ENCODE data around the gene NLGN2. TPM values are rescaled to one million over a fixed set of nuclear protein-coding genes. Genes with fewer than 3 reads are reported as not detected.

The NLGN2 gene
- total RNA-seq, 2 donors from 2014 or later: 4.5 to 21.7 TPM

DNA sequence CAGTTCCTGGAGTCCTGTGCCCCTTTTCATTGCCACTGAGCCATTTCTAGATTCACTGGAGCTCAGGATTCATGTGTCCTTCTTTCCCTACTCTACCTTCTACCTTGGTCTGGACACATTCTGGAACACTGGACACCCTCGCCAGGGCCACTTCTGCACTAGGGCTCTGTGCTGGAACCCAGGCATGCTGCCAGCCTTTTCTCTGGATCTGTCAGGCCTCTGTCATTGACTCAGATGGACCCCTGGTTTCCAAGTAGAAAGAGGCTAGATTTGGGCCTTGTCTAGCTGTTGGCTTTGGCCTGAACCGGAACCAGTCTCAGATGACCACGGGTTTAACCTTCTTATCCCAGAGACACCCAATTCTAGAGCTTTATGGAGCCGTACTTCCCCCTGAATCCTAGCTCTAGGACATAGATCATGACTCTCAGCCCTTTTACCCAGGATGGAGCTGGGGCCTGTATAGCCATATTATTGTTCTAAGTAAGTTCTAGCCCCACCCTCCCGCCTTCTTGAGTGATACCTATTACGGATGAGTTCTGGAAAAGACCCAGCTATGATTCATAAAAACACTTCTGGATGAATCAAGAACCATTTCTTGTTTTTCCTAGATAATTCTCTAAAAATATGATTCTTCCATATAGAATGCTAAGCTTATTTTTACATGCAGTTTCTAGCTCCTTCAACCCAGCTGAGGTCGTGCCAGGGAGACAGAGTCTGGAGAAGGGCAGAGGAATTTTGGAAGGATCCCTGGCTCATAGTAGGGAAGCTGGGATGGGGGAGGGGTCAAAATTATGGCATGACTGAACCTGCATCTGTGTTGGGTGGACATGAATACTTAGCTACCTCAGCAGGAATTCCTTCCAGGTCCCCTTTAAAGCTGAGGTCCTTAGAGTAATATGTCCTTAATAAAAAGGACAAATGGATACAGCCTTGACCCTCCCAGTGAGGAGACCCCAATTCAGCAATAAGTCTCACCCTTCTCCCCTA, 36.1 kb downstream of the NLGN2 start:
- H3K36me3 Mint-ChIP-seq (ENCODE audit: low read depth): peaks cover 22% of the 10 kb centered on the region
- peak overlapping the region; percentile 47 for H3K27ac Mint-ChIP-seq

GRCh38 chr17:7444682-7445618, 37.3 kb downstream of the NLGN2 start, which contains the start of gene CHRNB1:
Gene CHRNB1 (plus strand): TSS chr17:7445061. CDS start chr17:7445128, 67 bp downstream.
- Mint-ChIP-seq H3K9me3 (no peaks in the 10 kb centered on the region), H3K27me3 (peaks cover 51% of the 10 kb centered on the region), H3K27ac (no peak within 1 kb of the TSS)

More for the DNA sequence above, 36.1 kb downstream of the NLGN2 start:
- Mint-ChIP-seq H3K4me1 (peaks cover 13% of the 10 kb centered on the region), H3K27me3 (peaks cover 55% of the 10 kb centered on the region), H3K4me3 (peak overlapping the region; percentile 69), H3K9me3 (no peaks in the 10 kb centered on the region)
- ATAC-seq (replicated peaks): no peak

GRCh38 chr17:7445619-7445968, 37.9 kb downstream of the NLGN2 start:
- peaks cover 9% of the 10 kb centered on the region for H3K36me3 Mint-ChIP-seq (ENCODE audit: low read depth)
- H3K27me3 Mint-ChIP-seq: peaks cover 46% of the 10 kb centered on the region
- no peak overlapping the region for H3K27ac Mint-ChIP-seq
- ATAC-seq (replicated peaks): peak; percentile 54
- H3K4me1 Mint-ChIP-seq: peaks cover 6% of the 10 kb centered on the region
- no peaks in the 10 kb centered on the region for H3K9me3 Mint-ChIP-seq
- H3K4me3 Mint-ChIP-seq: peak overlapping the region; percentile 69

More at GRCh38 chr17:7444682-7445618, 37.3 kb downstream of the NLGN2 start, which contains the start of gene CHRNB1:
- peak; percentile 53 for ATAC-seq (replicated peaks)
- peaks cover 15% of the 10 kb centered on the region for H3K36me3 Mint-ChIP-seq (ENCODE audit: low read depth)
- H3K4me1 Mint-ChIP-seq: peaks cover 10% of the 10 kb centered on the region
- peak within 1 kb of the TSS; percentile 69 for H3K4me3 Mint-ChIP-seq

DNA sequence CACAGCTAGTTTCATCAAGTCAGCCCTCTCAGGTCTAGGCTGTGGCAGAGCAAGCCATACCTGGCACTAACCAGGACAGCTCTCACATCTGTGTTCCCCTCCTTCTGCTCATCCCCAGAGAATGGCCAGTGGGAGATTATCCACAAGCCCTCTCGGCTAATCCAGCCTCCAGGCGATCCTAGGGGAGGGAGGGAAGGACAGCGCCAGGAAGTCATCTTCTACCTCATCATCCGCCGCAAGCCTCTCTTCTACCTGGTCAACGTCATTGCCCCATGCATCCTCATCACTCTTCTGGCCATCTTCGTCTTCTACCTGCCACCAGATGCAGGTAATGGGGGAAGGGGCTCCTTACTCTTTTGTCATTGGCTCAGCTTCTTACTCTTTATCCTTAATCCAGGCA, 40.8 kb downstream of the NLGN2 start:
- H3K4me1 Mint-ChIP-seq: peaks cover 6% of the 10 kb centered on the region
- H3K9me3 Mint-ChIP-seq: no peaks in the 10 kb centered on the region
- no peak overlapping the region for H3K4me3 Mint-ChIP-seq
- H3K27me3 Mint-ChIP-seq: peaks cover 33% of the 10 kb centered on the region
- no peak for ATAC-seq (replicated peaks)
- H3K36me3 Mint-ChIP-seq (ENCODE audit: low read depth): peaks cover 7% of the 10 kb centered on the region
- no peak overlapping the region for H3K27ac Mint-ChIP-seq

- Mint-ChIP-seq H3K4me1 (peaks cover 4% of the 10 kb centered on the region), H3K4me3 (no peak overlapping the region), H3K9me3 (no peaks in the 10 kb centered on the region), H3K27ac (peak overlapping the region; percentile 17), H3K36me3 (ENCODE audit: low read depth) (peaks cover 34% of the 10 kb centered on the region), H3K27me3 (no peaks in the 10 kb centered on the region)
- ATAC-seq (replicated peaks): no peak
These were observed 52.4 kb downstream of the NLGN2 start for GRCh38 chr17:7459961-7460545.

DNA sequence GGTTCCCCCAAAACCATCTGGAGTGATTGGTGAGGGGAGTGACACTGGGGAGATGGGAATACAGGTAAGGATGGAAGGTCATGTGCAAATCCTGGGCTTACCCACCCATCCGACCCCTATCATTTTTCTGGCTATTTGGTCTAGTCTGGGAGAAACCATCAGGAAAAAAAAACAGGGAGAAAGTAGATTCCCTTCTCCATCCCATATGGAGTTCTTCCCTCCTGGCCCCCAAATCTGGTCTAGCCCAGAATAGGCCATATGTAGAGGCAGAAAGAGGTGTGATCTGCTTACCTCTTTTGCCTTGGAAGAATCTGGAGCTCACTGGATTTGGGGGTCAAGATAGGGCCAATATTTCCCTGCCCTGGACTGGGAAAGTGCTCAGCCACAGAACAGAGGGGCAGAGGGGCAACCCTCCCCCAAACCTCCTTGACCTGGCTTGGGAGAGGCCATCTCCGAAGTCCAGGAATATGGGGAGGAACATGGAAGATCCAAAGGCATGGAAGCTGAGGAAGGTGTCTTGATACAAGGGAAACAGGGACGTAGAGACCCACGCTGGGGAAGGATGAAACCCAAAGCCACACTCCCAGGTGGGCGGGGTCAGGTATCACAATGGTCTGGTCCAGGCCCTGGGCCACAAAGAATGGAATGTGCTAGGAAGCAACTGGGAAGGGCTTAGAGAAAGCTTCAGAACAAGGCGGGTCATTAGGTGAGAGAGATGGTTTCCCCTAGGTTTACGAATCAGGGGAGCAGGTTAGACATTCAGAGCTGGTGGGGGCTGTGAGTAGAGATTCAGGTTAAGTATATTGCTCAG, 53.4 kb downstream of the NLGN2 start:
- Mint-ChIP-seq H3K4me1 (no peaks in the 10 kb centered on the region), H3K9me3 (no peaks in the 10 kb centered on the region), H3K27ac (no peak overlapping the region), H3K4me3 (no peak overlapping the region), H3K27me3 (no peaks in the 10 kb centered on the region), H3K36me3 (ENCODE audit: low read depth) (peaks cover 24% of the 10 kb centered on the region)
- ATAC-seq (replicated peaks): no peak

DNA sequence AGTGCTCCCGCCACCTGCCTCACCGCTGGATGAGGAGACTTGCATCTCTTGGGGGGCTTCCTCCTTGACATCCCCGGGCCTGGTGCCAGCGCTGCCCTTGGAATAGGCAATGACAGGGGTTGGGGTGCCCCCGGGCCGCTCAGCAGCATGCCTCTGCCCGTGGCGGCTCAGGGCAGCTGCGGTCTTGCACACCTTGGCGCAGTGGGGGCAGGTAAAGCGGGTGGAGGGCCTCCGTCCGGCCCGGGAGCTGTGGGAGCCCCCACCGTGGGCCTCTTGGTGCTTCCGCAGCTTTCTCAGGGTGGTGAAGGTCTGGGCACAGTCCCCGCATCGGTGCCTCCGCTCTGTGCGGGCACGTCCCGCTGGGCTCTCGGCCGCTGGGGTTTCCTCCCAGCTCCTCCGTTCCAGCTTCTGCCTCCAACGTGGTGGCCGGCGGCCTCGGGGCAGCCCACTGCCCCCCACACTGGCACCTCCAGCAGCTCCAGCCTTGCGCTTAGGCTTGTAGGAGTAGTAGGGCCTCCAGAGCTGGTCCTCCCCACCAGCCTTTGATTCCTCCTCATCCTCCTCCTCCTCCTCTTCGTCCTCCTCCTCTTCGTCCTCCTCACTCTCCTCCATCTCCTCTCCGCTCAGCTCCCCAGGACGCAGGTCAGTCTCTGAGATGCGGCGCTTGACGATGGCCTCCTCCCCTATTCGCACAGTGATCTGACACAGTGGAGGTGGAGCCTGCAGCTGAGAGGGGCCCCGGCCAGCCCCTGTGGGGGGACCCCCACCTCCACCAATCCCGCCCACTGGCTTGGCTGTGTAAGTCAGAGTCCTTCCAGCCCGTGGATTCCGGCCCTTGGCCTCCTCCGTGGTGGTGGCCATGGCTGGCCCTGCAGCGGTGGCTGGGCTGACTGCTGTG, 55.1 kb downstream of the NLGN2 start:
- Mint-ChIP-seq H3K9me3 (no peaks in the 10 kb centered on the region), H3K27ac (no peak overlapping the region), H3K27me3 (no peaks in the 10 kb centered on the region), H3K36me3 (ENCODE audit: low read depth) (peaks cover 30% of the 10 kb centered on the region), H3K4me3 (no peak overlapping the region), H3K4me1 (no peaks in the 10 kb centered on the region)
- no peak for ATAC-seq (replicated peaks)

DNA sequence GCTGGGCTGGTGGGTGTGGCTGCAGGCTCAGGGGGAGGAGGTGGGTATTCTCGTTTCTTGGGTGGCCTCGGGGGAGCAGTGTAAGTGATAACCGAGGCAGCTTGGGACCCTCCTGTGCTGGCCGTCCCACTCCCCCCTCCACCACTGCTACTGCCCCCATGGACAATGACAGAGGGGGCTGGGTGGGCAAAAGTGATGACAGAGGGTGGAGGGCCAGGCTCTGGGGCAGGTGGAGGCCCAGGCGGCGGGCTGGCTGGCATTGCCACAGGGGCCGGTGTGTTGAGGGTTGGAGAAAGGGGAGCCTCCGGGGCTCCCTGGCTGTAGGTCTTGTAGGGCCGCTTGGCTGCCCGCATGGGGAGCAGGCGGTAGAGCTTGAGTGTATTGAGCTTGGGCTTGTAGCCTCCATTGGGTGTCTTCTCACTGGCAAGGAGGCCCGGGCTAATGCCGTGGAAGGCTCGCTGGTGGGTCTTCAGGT, 55.8 kb downstream of the NLGN2 start:
- Mint-ChIP-seq H3K9me3 (no peaks in the 10 kb centered on the region), H3K27me3 (no peaks in the 10 kb centered on the region), H3K4me1 (no peaks in the 10 kb centered on the region), H3K27ac (no peak overlapping the region), H3K4me3 (no peak overlapping the region), H3K36me3 (ENCODE audit: low read depth) (peaks cover 30% of the 10 kb centered on the region)
- peak; percentile 13 for ATAC-seq (replicated peaks)

- H3K36me3 Mint-ChIP-seq (ENCODE audit: low read depth): peaks cover 30% of the 10 kb centered on the region
These were observed 56.4 kb downstream of the NLGN2 start for GRCh38 chr17:7464081-7464480.

DNA sequence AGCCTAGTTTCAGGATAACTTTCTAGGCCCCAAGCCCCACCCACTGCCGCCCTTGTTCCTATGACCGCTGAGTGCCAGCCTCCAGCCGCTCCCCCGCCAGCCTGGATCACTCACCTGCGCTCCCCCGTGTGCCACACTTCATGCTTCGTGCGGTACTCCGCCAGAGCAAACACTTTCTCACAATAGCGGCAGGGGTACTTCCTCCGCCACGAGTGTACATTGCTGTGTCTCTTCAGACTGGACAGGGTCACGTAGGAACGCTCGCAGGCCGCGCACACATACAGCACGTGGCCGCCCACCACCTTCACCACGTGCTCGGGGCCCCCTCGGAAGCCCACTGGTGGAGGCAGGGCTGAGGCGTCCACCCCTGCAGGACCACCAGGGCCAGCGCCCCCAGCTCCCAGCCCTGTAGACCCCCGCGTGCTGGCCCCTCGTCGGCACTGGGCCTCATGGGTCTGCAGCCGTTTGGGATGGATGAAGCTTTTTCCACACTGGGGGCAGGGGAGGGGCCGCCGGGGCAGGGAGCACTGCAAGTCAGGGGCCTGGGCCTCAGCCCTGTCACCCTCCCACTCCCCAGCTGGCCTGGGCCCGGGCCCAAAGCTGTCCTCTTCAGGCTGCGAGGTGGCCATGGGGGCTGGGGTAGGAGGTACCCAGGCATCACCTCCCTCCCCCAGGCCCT, 58.1 kb downstream of the NLGN2 start:
- ATAC-seq (replicated peaks): no peak
- Mint-ChIP-seq H3K36me3 (ENCODE audit: low read depth) (peaks cover 30% of the 10 kb centered on the region), H3K4me3 (no peak overlapping the region), H3K4me1 (no peaks in the 10 kb centered on the region), H3K27me3 (no peaks in the 10 kb centered on the region), H3K9me3 (no peaks in the 10 kb centered on the region), H3K27ac (no peak overlapping the region)

More at GRCh38 chr17:7464081-7464480, 56.4 kb downstream of the NLGN2 start:
- no peaks in the 10 kb centered on the region for H3K4me1 Mint-ChIP-seq
- ATAC-seq (replicated peaks): no peak
- no peak overlapping the region for H3K27ac Mint-ChIP-seq
- no peaks in the 10 kb centered on the region for H3K9me3 Mint-ChIP-seq
- no peaks in the 10 kb centered on the region for H3K27me3 Mint-ChIP-seq
- no peak overlapping the region for H3K4me3 Mint-ChIP-seq

DNA sequence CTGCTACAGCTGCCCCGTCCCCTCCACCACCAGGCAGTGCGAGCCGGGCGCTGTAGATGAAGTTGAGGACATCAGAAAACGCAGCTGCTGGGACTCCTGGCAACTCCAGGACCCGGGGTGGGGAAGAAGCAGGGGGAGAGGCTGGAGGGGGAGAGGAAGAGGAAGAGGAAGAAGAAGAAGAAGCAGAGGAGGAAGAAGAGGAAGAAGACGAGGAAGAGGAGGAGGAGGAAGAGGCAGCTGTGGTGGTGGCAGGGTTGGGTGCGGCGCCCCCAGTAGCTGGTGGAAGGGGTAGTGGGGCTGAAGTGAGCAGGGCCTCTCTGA, 58.6 kb downstream of the NLGN2 start:
- no peak overlapping the region for H3K4me3 Mint-ChIP-seq
- no peaks in the 10 kb centered on the region for H3K27me3 Mint-ChIP-seq
- H3K27ac Mint-ChIP-seq: no peak overlapping the region
- peaks cover 30% of the 10 kb centered on the region for H3K36me3 Mint-ChIP-seq (ENCODE audit: low read depth)
- no peaks in the 10 kb centered on the region for H3K4me1 Mint-ChIP-seq
- no peaks in the 10 kb centered on the region for H3K9me3 Mint-ChIP-seq
- no peak for ATAC-seq (replicated peaks)

DNA sequence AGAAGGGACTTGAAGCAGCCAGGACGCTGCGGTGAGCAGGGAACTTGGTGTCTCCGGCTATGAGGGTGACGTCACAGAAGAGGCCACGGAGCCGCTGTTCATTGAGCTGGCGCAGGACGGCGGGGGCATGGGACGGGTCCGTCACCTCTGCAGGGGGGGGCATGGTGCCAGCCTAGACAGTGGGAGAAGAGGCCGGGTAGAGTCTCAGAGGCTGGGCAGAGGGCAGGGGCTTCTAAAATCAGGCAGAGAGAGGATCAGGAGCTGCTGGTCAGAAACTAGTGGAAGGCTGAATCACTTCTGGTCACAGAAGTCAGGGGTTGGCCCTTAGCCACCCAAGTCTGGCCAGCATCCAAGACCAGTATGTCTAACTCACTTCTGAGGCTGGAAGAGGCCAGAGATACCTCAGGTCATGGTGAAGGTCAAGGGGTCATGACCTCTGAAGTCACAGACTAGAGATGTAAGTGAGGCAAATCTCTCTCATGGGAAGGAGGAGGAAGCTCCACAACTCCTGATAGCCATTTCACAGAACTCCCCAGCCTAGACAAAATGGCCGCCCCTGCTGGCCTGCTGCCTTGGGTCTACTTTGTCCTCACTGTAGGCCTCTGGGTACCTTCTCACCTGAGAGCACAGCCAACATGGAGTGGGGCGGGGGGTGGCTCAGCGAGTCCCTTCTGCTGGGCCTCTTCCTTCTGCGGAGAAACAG, 59.1 kb downstream of the NLGN2 start:
- peaks cover 30% of the 10 kb centered on the region for H3K36me3 Mint-ChIP-seq (ENCODE audit: low read depth)
- peak overlapping the region; percentile 50 for H3K27ac Mint-ChIP-seq
- ATAC-seq (replicated peaks): no peak

More for the DNA sequence above, 59.1 kb downstream of the NLGN2 start:
- no peaks in the 10 kb centered on the region for H3K27me3 Mint-ChIP-seq
- H3K9me3 Mint-ChIP-seq: no peaks in the 10 kb centered on the region
- peaks cover 3% of the 10 kb centered on the region for H3K4me1 Mint-ChIP-seq
- no peak overlapping the region for H3K4me3 Mint-ChIP-seq
